K562 (cell line): ENCODE measurements around the gene RBM7. TPM values are rescaled to one million over a fixed set of nuclear protein-coding genes. Genes with fewer than 3 reads are reported as not detected.

Source experiments
- ATAC-seq: fragments of 200-7000 bp; cut with Tn5 transposase; 3 replicates; pipeline ENCODE4 v1.9.1; 2020; ENCODE audit warnings: moderate library complexity
- BruUV-seq: library from RNA; stranded (reverse); fragments of 400-500 nt; replicated peaks from 2 replicates; lab custom pipeline; 2021; lab: Mats Ljungman, UMichigan
- CTCF ChIA-PET: fragments of 300-600 bp; formaldehyde crosslinking; extraction: SDS; loops from one replicate; lab custom pipeline; 2021; ENCODE audit warnings: low intra/inter-chr PET ratio; lab: Yijun Ruan, JAX
- POLR2A ChIA-PET: fragments of 300-600, 350-650 bp; sonication (Branson Sonifier 250); formaldehyde crosslinking; extraction: SDS; loops from one replicate; lab custom pipeline; 2021; ENCODE audit warnings: antibody characterized with exemption, inconsistent platforms; lab: Yijun Ruan, JAX
- DNase-seq, 4 experiments: peaks; one replicate each; pipeline versions ENCODE4 v3.0.0 to v3.0.0-alpha.2; 2011 to 2018; ENCODE audit warnings: low spot score in 3 of 4, mixed read lengths in 3 of 4; ENCODE audit errors: extremely low read depth in 1 of 4
- FAIRE-seq: peaks from 2 replicates; lab custom pipeline; 2011; peaks lifted over from hg19 to GRCh38; lab: Jason Lieb, UNC
- H2AFZ ChIP-seq: 2 replicates; pipeline ENCODE4 v1.6.0; 2011; ENCODE audit warnings: low read depth, low read length, control low read depth, inconsistent platforms
- H3K27ac ChIP-seq: fragments of 200-600 bp; 3 replicates; pipeline ENCODE4 v1.8.0; 2011; ENCODE audit warnings: low read depth, mild to moderate bottlenecking, control low read depth, inconsistent platforms, low read length, moderate library complexity, mixed read lengths; ENCODE audit errors: extremely low read depth
- H3K27me3 ChIP-seq, 2 experiments: fragments of 300-600 bp in 1 of 2; 2 replicates in 1 of 2; 3 replicates in 1 of 2; pipeline versions ENCODE4 v1.6.0 to v1.8.0; 2011; ENCODE audit warnings: inconsistent platforms in 2 of 2, low read length in 2 of 2, mild to moderate bottlenecking in 1 of 2, mixed read lengths in 1 of 2, moderate library complexity in 1 of 2; ENCODE audit not compliant: control insufficient read depth in 2 of 2, insufficient read depth in 2 of 2
- H3K36me3 ChIP-seq: fragments of 300-600 bp; 3 replicates; pipeline ENCODE4 v1.8.0; 2011; ENCODE audit warnings: mild to moderate bottlenecking, low read length, inconsistent platforms; ENCODE audit not compliant: control insufficient read depth, insufficient read depth
- H3K4me1 ChIP-seq, 2 experiments: fragments of 200-600 bp in 1 of 2; replicated peaks in 1 of 2; 2 replicates in 1 of 2; 3 replicates in 1 of 2; pipeline versions ENCODE4 v1.5.1 to v1.8.0; 2011; ENCODE audit warnings: inconsistent platforms in 2 of 2, low read length in 2 of 2, mild to moderate bottlenecking in 1 of 2, mixed read lengths in 1 of 2, moderate library complexity in 1 of 2; ENCODE audit not compliant: control insufficient read depth in 2 of 2, insufficient read depth in 2 of 2
- H3K4me2 ChIP-seq: 2 replicates; pipeline ENCODE4 v1.6.1; 2011; ENCODE audit warnings: low read length, control low read depth, inconsistent platforms, mixed read lengths; ENCODE audit not compliant: insufficient read depth
- H3K4me3 ChIP-seq: fragments of 200-600 bp; sonication (generic), shearing (Covaris generic); 2 replicates; pipeline ENCODE4 v1.5.1; 2016; ENCODE audit warnings: control low read depth, inconsistent platforms
- H3K79me2 ChIP-seq: fragments of 200-600 bp; 3 replicates; pipeline ENCODE4 v1.8.0; 2011; ENCODE audit warnings: low read length, inconsistent platforms; ENCODE audit not compliant: control insufficient read depth, insufficient read depth
- H3K9ac ChIP-seq, 2 experiments: 2 replicates each; pipeline versions ENCODE4 v1.6.0 to v1.6.1; 2011; ENCODE audit warnings: low read depth in 2 of 2, low read length in 2 of 2, control low read depth in 1 of 2, inconsistent platforms in 1 of 2, mild to moderate bottlenecking in 1 of 2, mixed read lengths in 1 of 2; ENCODE audit not compliant: insufficient read depth in 1 of 2
- H3K9me1 ChIP-seq: one replicate; pipeline ENCODE4 v1.6.0; 2011; ENCODE audit warnings: inconsistent platforms, mild to moderate bottlenecking, low read length, moderate library complexity; ENCODE audit not compliant: control insufficient read depth, insufficient read depth
- H3K9me3 ChIP-seq: replicated peaks from 2 replicates; pipeline ENCODE4 v1.5.1; 2011; ENCODE audit warnings: low read depth, low read length, inconsistent platforms; ENCODE audit not compliant: control insufficient read depth, insufficient read depth
- H4K20me1 ChIP-seq: replicated peaks from 2 replicates; pipeline ENCODE4 v1.6.1; 2011; ENCODE audit warnings: low read length, inconsistent platforms, mixed read lengths; ENCODE audit not compliant: control insufficient read depth, insufficient read depth
- CBX3 ChIP-seq, 2 experiments: IDR thresholded peaks; 1 replicate in 1 of 2; 2 replicates in 1 of 2; pipeline ENCODE4 v1.6.1; 2012; ENCODE audit warnings: inconsistent platforms in 2 of 2, low read length in 2 of 2, borderline replicate concordance in 1 of 2, control low read depth in 1 of 2
- FOXJ3 ChIP-seq: sonication (generic); formaldehyde crosslinking; IDR thresholded peaks from 2 replicates; pipeline ENCODE4 v1.4.0; 2020; ENCODE audit warnings: mild to moderate bottlenecking, missing genetic modification reagents
- GABPA ChIP-seq: fragments of 200-800 bp; sonication (Bioruptor generic); conservative IDR thresholded peaks from 2 replicates; pipeline ENCODE4 v1.6.1; 2016; ENCODE audit warnings: low read depth, missing genetic modification characterization, missing compliant biosample characterization
- PPARD ChIP-seq: fragments of 250-450 bp; sonication (Bioruptor Pico); IDR thresholded peaks from 2 replicates; pipeline ENCODE4 v1.8.0; 2022; ENCODE audit warnings: inconsistent platforms, mild to moderate bottlenecking, moderate library complexity
- SNIP1 ChIP-seq: fragments of 450-650 bp; IDR thresholded peaks from 2 replicates; pipeline ENCODE4 v1.7.1; 2017; ENCODE audit warnings: low read depth, mild to moderate bottlenecking
- ZNF146 ChIP-seq: IDR thresholded peaks from one replicate; pipeline ENCODE4 v1.6.1; 2018; ENCODE audit warnings: missing compliant biosample characterization; ENCODE audit not compliant: unreplicated experiment
- ZNF263 ChIP-seq: sonication (generic); formaldehyde crosslinking; IDR thresholded peaks from 2 replicates; pipeline ENCODE4 v1.8.0; 2022; ENCODE audit warnings: mild to moderate bottlenecking, missing genetic modification reagents, borderline replicate concordance
- WGBS: fragments of 100-300 bp; shearing (Covaris generic); methylation state at CpG from one replicate; pipeline ENCODE4 v1.1.6; 2016; ENCODE audit warnings: low coverage, mixed read lengths; ENCODE audit not compliant: insufficient coverage; ENCODE audit errors: missing lambda C conversion rate; 5-methylcytosine and 5-hydroxymethylcytosine counted together
- in situ Hi-C: fragments of 300-500 bp; cut with MboI; formaldehyde crosslinking; loops from 4 replicates; pipeline ENCODE4 v1.15.0; 2018; ENCODE audit warnings: inconsistent platforms, mixed read lengths
- intact Hi-C: fragments of 100-400 bp; cut with micrococcal nuclease; formaldehyde crosslinking; loops from 2 replicates; pipeline ENCODE4 v1.14.2; 2022
- polyA plus RNA-seq, 8 experiments: library from polyadenylated mRNA; depleted of rRNA in 4 of 8; stranded (reverse) in 5 of 8; unstranded in 3 of 8; fragments of >200 nt; fragmentation: Nextera tagmentation in 2 of 8; fragmentation: Illumina TruSeq in 1 of 8; extraction: Ambion mirVana in 2 of 8; extraction: Trizol in 1 of 8; gene quantifications; 2 replicates each; pipeline versions ENCODE4 v1.2.1 to v1.2.3, GENCODE V29; 2011 to 2014; ENCODE audit warnings: inconsistent platforms in 1 of 8, missing spikeins in 1 of 8
- total RNA-seq, 7 experiments: library from RNA; depleted of rRNA in 6 of 7; stranded (reverse); fragments of >200 nt in 6 of 7; fragmentation: Illumina TruSeq in 2 of 7; extraction: Trizol in 2 of 7; gene quantifications; 2 replicates each; pipeline versions ENCODE4 v1.2.1 to v1.2.3, GENCODE V29; 2011 to 2021; ENCODE audit warnings: low replicate concordance in 1 of 7
- TF ChIP-seq, protein P1 (sequence below): fragments of 450-650 bp; IDR thresholded peaks from one replicate; pipeline ENCODE4 v1.6.1; 2018; ENCODE audit warnings: mild to moderate bottlenecking, moderate library complexity; ENCODE audit not compliant: partially characterized antibody

RBM7 gene
- total and polyA plus RNA-seq, 9 of the 15 experiments (the other 6 are each of a cell fraction or from before 2014, with no cell fraction given) = 26.0 to 76.8 (median 49.6) TPM

DNA sequence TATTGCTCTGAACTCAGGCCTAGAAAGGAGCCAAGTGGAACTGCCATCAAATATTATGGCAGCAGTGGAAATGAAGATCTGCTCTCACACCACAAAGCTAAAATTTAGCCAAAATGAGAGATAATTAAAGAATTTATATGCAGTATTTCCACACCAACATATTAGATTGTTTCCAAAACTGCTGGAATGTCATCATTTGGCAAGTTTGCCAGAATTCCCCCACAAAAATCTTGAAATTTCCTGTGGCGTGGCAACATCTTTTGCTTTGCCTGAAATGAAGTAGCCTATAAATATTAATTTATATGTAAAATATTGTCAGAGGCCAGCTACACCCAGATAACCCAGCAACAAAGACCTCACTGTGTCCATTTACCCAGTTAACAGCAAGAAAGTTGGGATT, 13.9 kb upstream of the RBM7 start:
- no peak overlapping the region for H3K9ac ChIP-seq
- intact Hi-C loops = no loop called here
- CTCF ChIA-PET = no interaction called here
- no peaks in the 10 kb centered on the region for H3K9me1 ChIP-seq
- H3K36me3 ChIP-seq = no peaks in the 10 kb centered on the region
- H3K4me1 ChIP-seq = peaks cover 0 to 5% of the 10 kb centered on the region in 2 experiments; a peak in 1 of 5 replicates
- no peak overlapping the region; the same call in 1 of the 2 replicates for H2AFZ ChIP-seq
- H3K27me3 ChIP-seq = no peaks in the 10 kb centered on the region
- no peaks in the 10 kb centered on the region for H3K79me2 ChIP-seq
- H3K9me3 ChIP-seq = no peaks in the 10 kb centered on the region
- no peak overlapping the region for H3K4me2 ChIP-seq
- H3K27ac ChIP-seq = no peak overlapping the region
- FAIRE-seq (no peak), ATAC-seq (no peak), DNase-seq (no peak)
- POLR2A ChIA-PET = interaction anchor here (2.0 kb wide), 1 partner anchor 12 kb away, joined by 12 read pairs; no protein-coding TSS in a partner anchor
- TF ChIP-seq ZNF263 (no peak), PPARD (no peak), CBX3 (IDR thresholded peaks at IDR 0.05; ENCODE audit: borderline replicate concordance in 1 of 2, low read length in 2 of 2) (no peak), ZNF146 (CRISPR knock-in tag) (no peak), FOXJ3 (CRISPR knock-in tag) (no peak), GABPA (no peak), SNIP1 (no peak)
- TF ChIP-seq, protein P1, sequence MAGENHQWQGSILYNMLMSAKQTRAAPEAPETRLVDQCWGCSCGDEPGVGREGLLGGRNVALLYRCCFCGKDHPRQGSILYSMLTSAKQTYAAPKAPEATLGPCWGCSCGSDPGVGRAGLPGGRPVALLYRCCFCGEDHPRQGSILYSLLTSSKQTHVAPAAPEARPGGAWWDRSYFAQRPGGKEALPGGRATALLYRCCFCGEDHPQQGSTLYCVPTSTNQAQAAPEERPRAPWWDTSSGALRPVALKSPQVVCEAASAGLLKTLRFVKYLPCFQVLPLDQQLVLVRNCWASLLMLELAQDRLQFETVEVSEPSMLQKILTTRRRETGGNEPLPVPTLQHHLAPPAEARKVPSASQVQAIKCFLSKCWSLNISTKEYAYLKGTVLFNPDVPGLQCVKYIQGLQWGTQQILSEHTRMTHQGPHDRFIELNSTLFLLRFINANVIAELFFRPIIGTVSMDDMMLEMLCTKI = no peak
- TF ChIP-seq, all 486 proteins: peak for 0
- BruUV-seq = no TSS peak
- WGBS = 50% methylated on average over 1 of the region's 1 CpG
- H4K20me1 ChIP-seq = no peaks in the 10 kb centered on the region
- in situ Hi-C loops = no loop called here
- no peak overlapping the region for H3K4me3 ChIP-seq
